ENCODE data around the gene ADRA2B.

DNA sequence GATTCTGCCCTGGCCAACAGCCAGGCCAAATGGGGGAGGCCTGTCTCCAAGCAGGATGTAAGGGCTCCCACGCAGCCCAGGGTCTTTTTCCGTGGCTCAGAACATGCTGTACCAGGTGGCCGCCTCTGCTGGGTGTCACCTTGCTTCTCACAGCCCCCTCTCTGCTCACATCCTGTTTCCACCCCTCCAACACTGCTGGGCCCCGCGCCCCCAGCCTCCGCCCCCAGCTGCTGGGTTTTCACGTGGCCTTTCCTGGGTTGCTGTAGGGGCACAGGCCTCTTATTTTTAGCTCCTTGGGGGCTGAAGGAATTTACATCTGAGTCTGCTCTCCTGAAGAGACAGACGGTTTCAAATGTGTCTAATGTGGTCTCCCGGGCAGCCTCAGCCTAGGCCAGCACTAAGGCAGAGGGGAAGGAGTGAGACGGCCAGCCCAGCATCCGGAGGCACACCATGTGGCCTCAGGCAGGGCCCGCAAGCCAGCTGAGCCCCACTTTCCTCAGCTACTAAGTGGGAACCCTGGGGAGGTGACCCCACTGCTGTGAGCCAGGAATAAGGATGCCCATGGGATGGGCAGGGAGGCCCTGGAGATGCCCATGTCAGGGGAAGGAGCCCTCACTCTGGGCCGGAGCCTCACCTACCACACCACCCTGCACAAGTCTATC lies 47.5 kb upstream of the ADRA2B start:
- TF ChIP-seq EZH2 (IDR thresholded peaks at IDR 0.05; ENCODE audit: borderline replicate concordance, low read depth, low read length, severe bottlenecking) (no peak), POLR2A (IDR thresholded peaks at IDR 0.05; ENCODE audit: low read depth, low read length) (no peak), POLR2AphosphoS5 (IDR thresholded peaks at IDR 0.05; ENCODE audit: insufficient read depth, low read depth, low read length) (no peak)

All from endothelial cell of umbilical vein (primary cell).